Measurements from ENCODE around the gene HGFAC. TPM values are rescaled to one million over a fixed set of nuclear protein-coding genes. Genes with fewer than 3 reads are reported as not detected.

The HGFAC gene
- total and polyA plus RNA-seq, 2 of the 13 experiments (the other 11 are each of a cell fraction or from before 2014, with no cell fraction given) = 8.5 to 63.6 TPM

DNA sequence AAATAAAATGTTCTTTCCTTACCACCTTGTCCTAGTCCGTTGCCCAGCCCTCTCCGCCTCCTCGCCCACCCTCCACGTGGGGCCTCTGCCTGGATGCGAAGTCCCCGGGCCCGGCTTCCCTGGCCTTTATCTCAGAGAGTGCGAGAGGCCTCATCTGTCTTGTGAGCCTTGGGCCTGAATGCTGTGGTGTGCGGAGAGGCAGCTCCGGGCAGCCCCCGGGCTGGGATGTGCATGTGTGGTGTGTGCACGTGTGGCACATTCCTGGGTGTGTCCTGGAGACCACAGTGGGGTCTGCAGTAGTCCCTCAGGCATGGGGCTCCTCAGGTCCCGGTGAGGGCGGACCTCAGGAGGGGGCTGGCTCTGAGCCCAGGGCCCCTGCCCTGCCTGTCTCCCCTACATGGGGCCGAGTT lies 52.7 kb downstream of the HGFAC start:
- Histone ChIP-seq H3K27ac (ENCODE audit: extremely low read length, insufficient read depth, low read length) (no peak overlapping the region), H3K4me1 (ENCODE audit: insufficient read depth, low read length) (peaks cover 28% of the 10 kb centered on the region), H3K36me3 (replicated peaks in 1 of 2; ENCODE audit: control insufficient read depth in 1 of 2, insufficient read depth in 2 of 2, low read length in 2 of 2) (no peaks in the 10 kb centered on the region), H3K27me3 (ENCODE audit: control insufficient read depth in 1 of 2, insufficient read depth in 2 of 2, low read length in 2 of 2) (peaks cover 15 to 59% of the 10 kb centered on the region in 2 experiments), H2AFZ (ENCODE audit: low read length) (no peak overlapping the region), H4K20me1 (ENCODE audit: insufficient read depth, low read length) (peaks cover 3% of the 10 kb centered on the region; the same call in 1 of the 2 replicates), H3K4me2 (ENCODE audit: low read depth, low read length) (peak overlapping the region; percentile 18; the same call in 1 of the 2 replicates), H3K9me3 (ENCODE audit: low read length) (no peaks in the 10 kb centered on the region), H3K9ac (ENCODE audit: insufficient read depth, low read depth, low read length) (no peak overlapping the region), H3K79me2 (ENCODE audit: insufficient read depth, low read length) (no peaks in the 10 kb centered on the region), H3K4me3 (replicated peaks in 1 of 3; ENCODE audit: insufficient read depth in 1 of 3, low read depth in 2 of 3, low read length in 3 of 3) (no peak overlapping the region)
- in situ Hi-C loops (cut with HindIII; ENCODE audit: extremely low pct_ligation_motif_present, low pct_unique_long_range_greater_than_20kb) (no loop called here), intact Hi-C loops (cut with micrococcal nuclease; ENCODE audit: unreplicated experiment) (no loop called here)
- ATAC-seq = peak; percentile 34
- 3% methylated on average over 8 of the region's 15 CpGs for WGBS (ENCODE audit: low lambda C conversion rate)
- ChIA-PET CTCF (ENCODE audit: low intra/inter-chr PET ratio, low total read pairs) (no interaction called here), POLR2A (no interaction called here)
- no peak for TF ChIP-seq ISL2 (CRISPR knock-in tag; IDR thresholded peaks at IDR 0.05)
- TF ChIP-seq HNRNPLL (IDR thresholded peaks at IDR 0.05; ENCODE audit: low read depth, low read length, poor library complexity, severe bottlenecking) = peak; percentile 3
- peak; percentile 2 for TF ChIP-seq SRSF1 (optimal IDR thresholded peaks at IDR 0.05; ENCODE audit: low read depth, low read length)
- no peak for TF ChIP-seq NONO (IDR thresholded peaks at IDR 0.05)
- 0 out of 2 replicates have a peak, but pooled peaks have one; percentile 23 for TF ChIP-seq NONO (CRISPR knock-in tag; conservative IDR thresholded peaks at IDR 0.05)
- peak; percentile 15 for TF ChIP-seq AGO2 (optimal IDR thresholded peaks at IDR 0.05; ENCODE audit: low read depth, low read length)
- no peak for TF ChIP-seq FOSL1 (CRISPR knock-in tag; IDR thresholded peaks at IDR 0.05; ENCODE audit: borderline replicate concordance)
- TF ChIP-seq ZSCAN25 (CRISPR knock-in tag; IDR thresholded peaks at IDR 0.05) = no peak
- no peak for DNase-seq (ENCODE audit: low spot score)
- FAIRE-seq = no peak
- BruUV-seq (replicated peaks) = no TSS peak

DNA sequence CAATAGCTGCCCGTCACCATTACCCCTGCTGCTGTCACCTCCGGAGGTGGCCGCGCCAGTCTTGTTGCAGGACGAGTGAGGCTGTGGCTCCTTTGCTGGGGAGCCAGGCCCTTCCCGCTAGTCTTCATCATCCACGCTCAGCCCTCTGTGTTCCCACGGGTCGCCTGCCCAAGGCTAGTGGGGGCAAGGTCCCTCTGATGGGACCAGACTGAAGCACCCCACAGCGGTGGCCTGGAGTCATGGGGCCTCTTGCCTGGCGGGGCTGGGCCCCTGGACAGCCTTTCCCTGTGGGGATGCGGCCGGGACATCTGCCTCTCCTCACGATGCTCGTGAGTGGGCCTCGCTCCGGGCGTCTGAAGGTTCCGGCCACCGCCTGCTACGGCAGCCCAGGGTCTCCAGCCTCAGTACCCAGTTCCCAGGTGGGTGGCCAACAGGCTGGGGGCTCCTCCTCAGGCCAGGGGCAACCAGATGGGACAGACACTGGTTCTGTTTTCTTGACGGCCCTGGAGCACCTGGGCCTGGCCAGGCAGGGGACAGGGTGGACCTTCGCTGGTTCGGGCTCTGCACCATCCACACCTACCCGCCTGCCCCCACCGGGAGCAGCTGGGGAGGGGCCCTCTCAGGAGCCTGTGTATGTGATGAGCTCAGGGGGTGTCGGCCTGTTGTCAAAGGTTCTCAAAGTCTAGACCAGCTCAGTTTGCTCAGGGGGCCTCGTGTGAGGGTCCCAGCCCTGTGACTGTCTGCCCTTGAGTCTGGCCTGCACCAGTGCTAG lies 53.6 kb downstream of the HGFAC start:
- no peak for FAIRE-seq
- intact Hi-C loops (cut with micrococcal nuclease; ENCODE audit: unreplicated experiment) = no loop called here
- Histone ChIP-seq H3K4me3 (replicated peaks in 1 of 3; ENCODE audit: insufficient read depth in 1 of 3, low read depth in 2 of 3, low read length in 3 of 3) (no peak overlapping the region), H3K36me3 (replicated peaks in 1 of 2; ENCODE audit: control insufficient read depth in 1 of 2, insufficient read depth in 2 of 2, low read length in 2 of 2) (no peaks in the 10 kb centered on the region; a peak in 1 of 5 replicates), H3K79me2 (ENCODE audit: insufficient read depth, low read length) (no peaks in the 10 kb centered on the region), H3K4me2 (ENCODE audit: low read depth, low read length) (no peak overlapping the region), H3K27me3 (ENCODE audit: control insufficient read depth in 1 of 2, insufficient read depth in 2 of 2, low read length in 2 of 2) (peaks cover 15 to 53% of the 10 kb centered on the region in 2 experiments), H3K27ac (ENCODE audit: extremely low read length, insufficient read depth, low read length) (no peak overlapping the region), H2AFZ (ENCODE audit: low read length) (no peak overlapping the region), H3K9ac (ENCODE audit: insufficient read depth, low read depth, low read length) (no peak overlapping the region), H3K9me3 (ENCODE audit: low read length) (no peaks in the 10 kb centered on the region), H4K20me1 (ENCODE audit: insufficient read depth, low read length) (peaks cover 3% of the 10 kb centered on the region; the same call in 1 of the 2 replicates), H3K4me1 (ENCODE audit: insufficient read depth, low read length) (peaks cover 28% of the 10 kb centered on the region)
- ATAC-seq = peak; percentile 11
- DNase-seq (ENCODE audit: low spot score) = no peak
- ChIA-PET POLR2A (no interaction called here), CTCF (ENCODE audit: low intra/inter-chr PET ratio, low total read pairs) (no interaction called here)
- in situ Hi-C loops (cut with HindIII; ENCODE audit: extremely low pct_ligation_motif_present, low pct_unique_long_range_greater_than_20kb) = no loop called here
- TF ChIP-seq, protein P1, sequence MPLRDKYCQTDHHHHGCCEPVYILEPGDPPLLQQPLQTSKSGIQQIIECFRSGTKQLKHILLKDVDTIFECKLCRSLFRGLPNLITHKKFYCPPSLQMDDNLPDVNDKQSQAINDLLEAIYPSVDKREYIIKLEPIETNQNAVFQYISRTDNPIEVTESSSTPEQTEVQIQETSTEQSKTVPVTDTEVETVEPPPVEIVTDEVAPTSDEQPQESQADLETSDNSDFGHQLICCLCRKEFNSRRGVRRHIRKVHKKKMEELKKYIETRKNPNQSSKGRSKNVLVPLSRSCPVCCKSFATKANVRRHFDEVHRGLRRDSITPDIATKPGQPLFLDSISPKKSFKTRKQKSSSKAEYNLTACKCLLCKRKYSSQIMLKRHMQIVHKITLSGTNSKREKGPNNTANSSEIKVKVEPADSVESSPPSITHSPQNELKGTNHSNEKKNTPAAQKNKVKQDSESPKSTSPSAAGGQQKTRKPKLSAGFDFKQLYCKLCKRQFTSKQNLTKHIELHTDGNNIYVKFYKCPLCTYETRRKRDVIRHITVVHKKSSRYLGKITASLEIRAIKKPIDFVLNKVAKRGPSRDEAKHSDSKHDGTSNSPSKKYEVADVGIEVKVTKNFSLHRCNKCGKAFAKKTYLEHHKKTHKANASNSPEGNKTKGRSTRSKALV (CRISPR knock-in tag; IDR thresholded peaks at IDR 0.05) = no peak
- TF ChIP-seq HNRNPLL (IDR thresholded peaks at IDR 0.05; ENCODE audit: low read depth, low read length, poor library complexity, severe bottlenecking) = peak; percentile 5
- TF ChIP-seq ZNF17 (CRISPR knock-in tag; IDR thresholded peaks at IDR 0.05) = 0 out of 2 replicates have a peak, but pooled peaks have one; percentile 66
- TF ChIP-seq AKAP8 (CRISPR knock-in tag; IDR thresholded peaks at IDR 0.05) = 0 out of 2 replicates have a peak, but pooled peaks have one; percentile 6
- no peak for TF ChIP-seq SRF (IDR thresholded peaks at IDR 0.05; ENCODE audit: low read depth, low read length)
- no peak for TF ChIP-seq FOXM1 (CRISPR knock-in tag; IDR thresholded peaks at IDR 0.05)
- TF ChIP-seq ZNF83 (CRISPR knock-in tag; IDR thresholded peaks at IDR 0.05; ENCODE audit: borderline replicate concordance) = 0 out of 2 replicates have a peak, but pooled peaks have one; percentile 8
- peak; percentile 91 for TF ChIP-seq AGO1 (IDR thresholded peaks at IDR 0.05; ENCODE audit: low read depth, low read length, poor library complexity, severe bottlenecking)
- 13% methylated on average over 3 of the region's 28 CpGs for WGBS (ENCODE audit: low lambda C conversion rate)
- no TSS peak for BruUV-seq (replicated peaks)

All from HepG2 (cell line).